ENCODE results near the gene TIGAR.

The TIGAR gene

DNA sequence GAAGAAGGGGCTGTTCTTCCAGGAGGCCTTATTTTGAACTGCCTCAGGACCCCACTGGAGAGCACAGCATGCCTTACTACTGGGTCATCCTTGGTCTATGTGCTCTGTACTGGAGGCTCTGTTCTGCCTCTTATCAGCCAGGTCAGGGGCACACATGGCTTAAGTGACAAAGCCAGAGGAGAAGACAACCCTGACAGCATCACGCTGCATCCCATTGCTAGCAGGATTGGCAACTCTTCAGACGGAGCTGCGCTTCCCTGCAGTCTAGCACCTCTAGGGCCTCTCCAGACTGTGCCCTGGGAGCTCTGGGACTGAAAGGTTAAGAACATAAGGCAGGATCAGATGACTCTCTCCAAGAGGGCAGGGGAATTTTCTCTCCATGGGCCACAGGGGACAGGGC, 17.3 kb upstream of the TIGAR start:
- DNase-seq (ENCODE audit: low read depth, low spot score), result no peak

DNA sequence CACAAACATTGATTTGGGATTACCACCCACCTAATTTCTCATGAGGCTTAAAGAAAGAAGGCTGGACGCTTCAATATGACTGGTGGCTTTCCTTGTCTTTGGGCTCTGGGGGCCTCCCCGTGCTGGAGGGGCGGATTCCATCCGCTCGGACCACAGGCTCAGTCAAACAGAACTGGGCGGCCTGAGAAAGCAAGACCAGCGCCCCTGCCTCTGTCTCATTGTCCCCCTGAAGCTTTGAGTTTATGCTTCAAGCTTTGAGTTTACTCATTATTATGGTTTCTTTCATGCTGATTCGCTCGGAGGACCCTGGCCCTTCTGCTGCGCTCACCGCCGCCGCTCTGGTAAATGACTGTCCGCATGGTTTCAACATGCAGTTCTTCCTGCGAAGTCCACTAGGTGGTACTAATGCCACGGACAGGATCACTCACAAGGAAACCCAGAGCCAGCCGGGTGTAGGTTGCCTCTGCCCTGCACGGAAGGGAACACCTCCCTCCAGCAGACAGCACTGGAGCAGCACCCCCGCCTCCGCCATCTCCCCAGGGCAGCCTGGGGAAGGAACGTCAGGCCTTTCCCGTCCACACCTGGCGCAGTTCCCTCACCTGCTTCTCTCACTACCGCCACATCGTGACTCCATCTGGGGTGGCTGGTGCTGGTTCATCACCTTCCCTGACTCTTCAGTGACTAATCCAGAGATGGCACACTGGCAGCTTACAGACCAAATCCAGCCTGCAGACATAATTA, 13.2 kb upstream of the TIGAR start:
- DNase-seq (ENCODE audit: low read depth, low spot score), result peak; percentile 89

DNA sequence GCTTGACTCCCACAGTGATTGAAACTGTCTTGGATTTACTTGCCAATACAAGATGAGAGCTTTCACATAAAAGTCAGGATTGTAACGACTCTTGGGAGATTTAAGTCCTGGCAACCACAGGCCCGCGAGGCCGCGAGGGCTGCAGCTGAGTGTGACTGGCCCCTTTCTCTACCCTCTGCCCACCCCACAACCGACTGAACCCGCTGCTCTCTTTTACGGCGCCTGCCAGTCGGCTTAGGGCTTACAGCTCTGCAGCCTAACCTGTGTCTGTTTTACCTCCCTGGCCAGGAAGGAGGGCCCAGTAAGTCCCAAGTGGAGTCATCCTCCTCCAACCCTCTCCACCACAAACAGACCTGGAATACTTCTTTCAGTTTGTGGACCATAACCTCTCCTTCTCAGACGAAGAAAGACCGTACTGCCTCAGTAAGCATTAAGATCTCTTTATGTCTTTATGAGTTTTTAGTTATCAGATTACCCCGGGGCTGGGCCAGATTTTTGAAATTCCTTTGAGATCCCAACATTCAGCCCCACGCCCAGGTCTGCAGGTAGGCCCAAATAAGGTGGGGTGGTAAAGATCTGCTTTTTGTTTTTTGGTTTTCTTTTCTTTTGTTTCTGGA, 12.6 kb upstream of the TIGAR start:
- DNase-seq (ENCODE audit: low read depth, low spot score), result no peak

DNA sequence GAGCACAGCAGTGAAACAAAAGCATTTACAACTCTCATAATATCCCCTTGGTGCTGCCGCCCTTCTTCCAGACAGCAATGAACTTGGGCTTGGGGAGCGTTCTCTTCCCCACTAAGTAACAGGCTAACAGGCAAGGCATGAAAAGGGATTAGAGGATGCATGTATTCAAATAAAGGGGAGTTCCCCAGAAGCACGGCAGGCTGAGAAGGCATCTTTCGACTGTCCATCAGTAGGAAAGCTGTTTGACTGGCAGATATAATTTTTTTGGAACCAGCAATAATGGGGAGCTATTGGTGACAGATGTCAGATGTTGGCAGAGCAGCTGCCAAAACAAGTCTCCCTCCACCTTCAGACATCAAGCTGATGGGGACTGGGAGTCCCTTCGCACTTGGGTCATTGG, 9.2 kb upstream of the TIGAR start:
- no peak for DNase-seq (ENCODE audit: low read depth, low spot score)

DNA sequence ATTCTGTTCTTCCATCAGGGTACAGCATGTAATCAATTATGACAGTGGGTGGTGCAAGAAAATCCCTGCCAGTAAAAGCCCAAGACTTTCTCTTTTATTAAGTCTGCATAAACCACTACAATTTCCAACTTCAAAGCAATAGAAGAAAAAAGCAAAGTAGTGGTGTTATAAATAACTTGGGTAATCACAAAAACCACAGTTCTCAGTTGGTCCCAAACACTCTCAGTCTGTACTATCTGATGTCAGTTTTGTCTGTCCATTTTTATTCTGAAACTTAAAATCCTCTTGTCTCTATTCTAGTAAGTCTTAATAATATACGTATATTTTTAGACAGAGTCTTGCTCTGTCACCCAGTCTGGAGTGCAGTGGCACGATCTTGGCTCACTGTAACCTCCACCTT, 8.8 kb upstream of the TIGAR start:
- DNase-seq (ENCODE audit: low read depth, low spot score), result no peak

DNA sequence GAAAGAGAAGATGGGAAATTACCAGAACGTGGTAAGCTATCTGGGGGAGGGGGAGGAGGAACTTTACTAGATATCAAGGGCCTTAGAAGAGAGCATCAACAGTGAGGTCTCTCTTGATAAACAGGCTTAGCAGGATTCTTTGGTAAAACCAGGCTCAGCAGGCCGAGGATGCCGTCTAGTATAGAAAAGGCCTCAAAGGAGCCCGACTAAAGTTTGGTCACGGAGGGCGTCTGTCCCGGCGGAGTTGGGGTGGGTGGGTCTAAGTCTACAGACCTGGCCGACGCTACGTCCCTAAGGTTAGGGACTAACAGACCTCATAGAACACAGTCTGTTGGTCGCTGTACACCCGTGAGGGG, 538 bp upstream of the TIGAR start:
- no peak for DNase-seq (ENCODE audit: low read depth, low spot score)

DNA sequence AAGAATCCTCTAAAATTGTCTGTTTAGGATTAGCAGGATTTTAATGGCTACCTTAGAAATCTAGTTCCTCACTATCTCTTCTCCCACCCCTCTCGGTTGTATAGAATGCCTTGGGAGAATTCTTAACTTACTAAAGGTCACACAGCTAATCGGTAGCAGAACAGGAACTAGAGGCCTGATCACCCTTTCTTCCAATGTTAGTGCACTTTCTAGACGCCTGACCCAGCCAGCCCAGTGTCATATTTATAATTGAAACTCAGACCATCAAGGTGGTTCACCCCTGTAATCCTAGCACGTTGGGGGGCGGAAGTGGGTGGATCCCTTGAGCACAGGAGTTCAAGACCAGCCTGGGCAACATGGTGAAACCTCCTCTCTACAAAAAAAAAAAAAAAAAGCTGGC, 1.7 kb downstream of the TIGAR start:
- no peak for DNase-seq (ENCODE audit: low read depth, low spot score)

DNA sequence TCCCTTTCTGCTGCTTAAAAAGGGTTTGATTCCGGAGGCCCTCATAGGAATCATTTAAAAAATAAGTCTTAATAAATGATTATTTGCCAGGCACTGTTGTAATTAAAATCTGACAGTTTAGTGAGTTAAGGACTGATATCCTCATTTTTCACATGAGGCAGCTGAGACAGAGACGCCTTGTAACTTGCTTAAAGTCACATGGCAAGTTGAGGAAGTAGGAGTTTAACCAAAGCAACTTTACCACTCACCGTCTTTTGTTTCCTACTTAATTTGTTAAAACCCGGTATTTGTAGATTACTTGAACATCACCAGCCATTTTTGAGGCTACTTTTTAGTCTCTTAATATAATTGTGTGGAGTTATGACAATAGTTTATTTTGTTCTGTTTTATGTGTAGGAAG, 2.4 kb downstream of the TIGAR start:
- no peak for DNase-seq (ENCODE audit: low read depth, low spot score)

DNA sequence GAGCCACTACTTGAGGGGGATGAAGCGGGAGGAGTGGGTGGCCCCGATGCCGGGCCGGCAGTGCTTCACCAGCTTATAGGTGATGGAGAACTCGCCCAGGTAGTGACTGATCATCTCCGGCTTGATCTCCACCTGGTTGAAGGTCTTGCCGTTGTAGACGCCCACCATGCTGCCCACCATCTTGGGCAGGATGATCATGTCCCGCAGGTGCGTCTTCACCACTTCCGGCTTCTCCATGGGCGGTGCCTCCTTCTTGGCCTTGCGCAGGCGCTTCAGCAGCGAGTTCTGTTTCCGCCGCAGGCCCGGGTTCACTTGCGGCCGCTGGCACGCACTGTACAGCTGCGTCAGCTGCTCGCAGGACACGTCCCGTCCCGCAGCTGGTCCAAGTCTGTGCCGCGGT, 3.4 kb downstream of the TIGAR start:
- no peak for DNase-seq (ENCODE audit: low read depth, low spot score)

DNA sequence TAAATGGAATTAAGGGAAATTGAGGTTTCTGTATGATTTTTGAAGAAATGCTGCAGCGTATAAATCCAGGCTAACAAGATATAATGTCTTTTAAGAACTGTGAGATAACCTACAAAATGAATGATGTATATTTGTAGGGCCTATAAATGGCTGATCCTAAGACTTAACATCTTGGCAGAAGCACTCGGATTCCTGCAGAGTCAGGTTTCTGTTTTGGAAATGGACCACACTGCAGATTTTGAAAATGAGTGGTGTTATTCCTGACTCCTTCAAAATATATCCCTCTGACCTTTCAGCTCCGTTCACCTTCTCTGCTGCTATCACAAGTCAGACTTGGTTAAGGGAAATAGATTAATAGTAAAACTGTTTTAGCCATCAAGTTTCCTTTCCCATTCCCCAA, 5.0 kb downstream of the TIGAR start:
- DNase-seq (ENCODE audit: low read depth, low spot score), result no peak

DNA sequence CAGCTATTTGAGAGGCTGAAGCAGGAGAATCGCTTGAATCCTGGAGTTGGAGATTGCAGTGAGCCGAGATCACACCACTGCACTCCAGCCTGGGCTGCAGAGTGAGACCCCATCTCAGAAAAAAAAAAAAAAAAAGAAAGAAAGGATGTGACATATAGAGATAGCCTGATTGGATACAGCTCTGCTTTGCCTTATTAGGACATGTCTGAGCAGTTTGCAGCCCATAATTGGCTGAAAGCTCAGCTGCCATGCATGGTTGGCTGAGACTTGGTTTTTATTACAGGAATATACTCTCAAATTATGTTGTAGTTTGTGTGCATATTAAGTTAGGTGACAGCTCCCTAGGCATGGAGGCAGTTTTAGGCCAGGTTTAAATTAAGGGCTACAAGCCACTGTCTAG, 6.3 kb downstream of the TIGAR start:
- no peak for DNase-seq (ENCODE audit: low read depth, low spot score)

DNA sequence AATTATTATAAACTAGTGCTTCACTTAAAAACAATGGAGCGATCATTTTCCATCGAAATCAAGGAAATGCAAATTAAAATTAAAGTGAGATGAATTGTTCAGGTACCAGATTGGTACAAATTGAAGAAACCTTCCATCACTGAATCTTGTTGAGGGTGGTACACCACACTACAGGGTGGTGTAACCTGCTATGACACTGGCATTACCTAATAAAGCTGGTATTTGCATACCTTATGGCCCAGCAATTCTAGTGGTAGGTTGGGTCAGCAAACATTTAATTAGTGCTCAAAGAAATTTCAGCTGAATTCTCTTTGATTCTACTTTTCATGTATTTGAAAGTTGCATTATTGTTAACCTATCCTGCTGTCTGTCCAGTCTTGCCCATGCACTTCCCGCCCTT, 9.2 kb downstream of the TIGAR start:
- DNase-seq (ENCODE audit: low read depth, low spot score), result peak; percentile 23

DNA sequence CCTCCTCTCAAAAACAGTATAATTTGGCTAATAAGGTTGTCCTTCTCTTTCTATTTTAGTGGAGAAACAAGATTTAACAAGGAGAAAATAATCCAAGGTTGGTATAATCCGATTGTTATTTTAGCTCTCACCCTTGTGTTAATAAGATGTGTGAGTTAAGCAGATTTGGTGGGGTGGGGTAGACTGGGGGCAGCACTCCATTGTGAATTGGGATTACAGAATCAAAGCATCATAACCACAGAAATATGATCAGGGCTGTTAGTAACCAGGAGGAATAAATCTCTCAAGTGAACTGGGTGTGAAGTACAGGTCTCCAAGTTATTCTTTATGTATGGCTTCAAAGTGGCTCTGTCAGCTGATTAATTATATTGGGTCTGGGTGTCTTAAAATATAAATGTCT, 10.2 kb downstream of the TIGAR start:
- no peak for DNase-seq (ENCODE audit: low read depth, low spot score)

DNA sequence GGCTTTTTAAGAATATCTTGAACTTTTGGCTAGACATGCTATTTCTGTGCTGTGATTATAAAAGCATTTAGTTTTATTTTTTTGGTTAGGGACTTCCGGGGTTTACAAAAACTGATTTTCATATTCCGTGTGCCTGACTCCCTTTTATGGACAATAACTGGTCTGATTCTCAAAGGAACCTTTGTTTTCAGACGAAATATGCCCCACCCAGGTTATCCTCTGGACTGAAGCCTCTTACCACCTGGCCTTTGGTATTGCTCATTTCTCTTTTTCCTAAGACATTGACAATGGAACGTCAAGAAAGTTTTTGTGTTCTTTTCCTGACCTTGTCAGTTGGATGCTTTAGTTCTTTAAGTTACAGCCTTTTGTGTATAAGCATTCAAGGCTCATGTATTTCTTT, 10.8 kb downstream of the TIGAR start:
- DNase-seq (ENCODE audit: low read depth, low spot score), result no peak

DNA sequence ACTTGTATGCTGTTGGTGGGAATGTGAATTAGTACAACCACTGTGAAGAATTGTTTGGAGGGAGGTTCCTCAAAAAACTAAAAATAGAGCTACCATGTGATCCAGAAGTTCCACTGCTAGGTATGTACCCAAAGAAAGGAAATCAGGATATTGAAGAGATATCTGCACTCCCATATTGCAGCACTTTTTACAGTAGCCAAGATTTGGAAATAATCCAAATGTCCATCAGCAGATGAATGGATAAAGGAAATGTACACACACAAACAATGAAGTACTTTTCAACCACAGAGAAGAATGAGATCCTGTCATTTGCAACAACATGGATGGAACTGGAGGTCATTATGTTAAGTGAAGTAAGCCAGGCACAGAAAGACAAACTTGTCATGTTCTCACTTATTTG, 25.9 kb downstream of the TIGAR start:
- no peak for DNase-seq (ENCODE audit: low read depth, low spot score)

DNA sequence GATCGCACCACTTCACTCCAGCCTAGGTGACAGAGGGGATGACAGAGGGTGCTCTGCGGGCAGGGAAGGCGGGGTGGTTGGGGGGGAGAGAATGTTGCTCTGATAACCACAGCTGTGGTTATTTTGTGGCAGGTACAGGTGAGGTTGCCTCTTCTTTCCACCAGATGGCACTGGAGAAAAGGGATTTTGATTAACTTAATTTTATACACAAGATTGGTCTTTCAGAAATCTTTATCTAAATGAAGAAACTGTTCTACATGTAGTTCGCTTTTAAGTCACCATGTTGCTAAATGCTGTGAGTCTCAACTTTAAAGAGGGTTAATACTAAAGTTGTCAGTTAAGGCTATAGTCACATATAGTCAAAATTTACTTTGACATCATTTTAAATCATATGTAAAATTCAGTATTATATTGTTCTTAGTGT, 32.8 kb downstream of the TIGAR start:
- DNase-seq (ENCODE audit: low read depth, low spot score), result peak; percentile 18

DNA sequence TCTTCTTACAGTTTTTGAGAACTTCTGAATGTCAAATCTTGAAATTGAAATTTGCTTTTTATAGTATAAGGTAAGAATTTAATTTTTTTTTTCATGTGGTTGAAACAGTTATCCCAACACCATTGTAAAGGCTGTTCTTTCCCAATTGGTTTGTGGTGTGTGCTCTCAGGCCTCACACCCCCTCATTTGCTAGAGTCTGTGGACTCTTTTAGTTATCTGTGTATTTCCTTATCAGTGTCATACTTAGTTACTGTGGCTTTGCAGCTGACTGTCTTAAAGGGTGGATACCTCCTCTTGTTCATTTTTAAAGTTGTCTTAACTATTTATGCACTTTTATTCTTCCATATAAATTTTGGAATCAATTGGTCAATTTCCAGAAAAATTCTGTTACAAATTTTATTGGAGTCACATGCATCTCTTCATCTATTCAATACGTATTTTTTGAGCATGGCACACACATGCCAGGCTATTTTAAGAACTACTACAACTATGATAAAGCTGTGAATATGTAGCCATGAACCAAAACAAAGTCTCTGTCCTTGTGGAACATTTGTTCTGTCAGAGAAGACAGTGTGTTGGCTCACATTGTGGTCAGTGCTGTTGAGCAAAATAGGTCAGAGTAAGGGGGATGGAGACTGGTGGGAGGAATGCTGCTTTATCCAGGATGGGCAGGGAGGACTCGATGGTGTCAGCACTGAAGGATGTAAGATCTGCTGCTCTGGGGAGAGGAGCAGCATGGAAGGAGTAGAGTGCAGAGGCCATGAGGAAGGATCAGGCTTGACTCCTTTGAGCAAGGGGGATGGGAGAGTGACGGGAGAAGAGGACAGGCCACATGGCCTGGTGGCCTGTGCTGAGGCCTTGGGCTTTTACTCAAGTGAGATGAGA, 34.4 kb downstream of the TIGAR start:
- DNase-seq (ENCODE audit: low read depth, low spot score), result no peak

DNA sequence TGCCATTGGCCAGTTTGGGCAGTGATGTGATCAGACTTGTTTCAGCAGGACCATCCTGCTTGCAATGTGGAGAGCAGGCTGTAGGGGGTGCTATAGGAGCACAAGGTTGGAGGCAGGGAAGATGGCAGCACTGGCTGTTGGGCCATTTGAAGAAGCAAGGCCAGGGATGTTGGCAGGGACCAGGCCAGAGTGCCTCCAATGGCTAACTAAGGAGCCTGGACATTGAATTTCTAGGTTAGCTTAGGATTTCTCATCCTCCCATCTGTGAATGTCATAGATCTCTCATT, 35.0 kb downstream of the TIGAR start:
- peak; percentile 20 for DNase-seq (ENCODE audit: low read depth, low spot score)

DNA sequence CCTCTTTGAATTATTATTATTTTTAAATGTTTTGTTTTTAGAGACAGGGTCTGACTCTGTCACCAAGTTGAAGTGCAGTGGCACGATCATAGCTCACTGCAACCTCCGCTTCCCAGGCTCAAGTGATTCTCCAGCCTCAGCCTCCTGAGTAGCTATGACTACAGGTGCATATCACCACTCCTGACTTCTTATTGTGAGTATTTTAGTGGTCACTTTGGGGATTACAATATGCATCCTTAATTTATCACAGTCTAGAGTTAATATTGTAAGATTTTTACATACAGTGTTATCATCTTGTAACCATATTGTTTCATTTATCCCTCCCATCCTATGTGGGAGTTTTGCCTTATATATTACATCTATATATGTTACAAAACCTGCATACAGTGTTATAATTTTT, 45.1 kb downstream of the TIGAR start:
- no peak for DNase-seq (ENCODE audit: low read depth, low spot score)

DNA sequence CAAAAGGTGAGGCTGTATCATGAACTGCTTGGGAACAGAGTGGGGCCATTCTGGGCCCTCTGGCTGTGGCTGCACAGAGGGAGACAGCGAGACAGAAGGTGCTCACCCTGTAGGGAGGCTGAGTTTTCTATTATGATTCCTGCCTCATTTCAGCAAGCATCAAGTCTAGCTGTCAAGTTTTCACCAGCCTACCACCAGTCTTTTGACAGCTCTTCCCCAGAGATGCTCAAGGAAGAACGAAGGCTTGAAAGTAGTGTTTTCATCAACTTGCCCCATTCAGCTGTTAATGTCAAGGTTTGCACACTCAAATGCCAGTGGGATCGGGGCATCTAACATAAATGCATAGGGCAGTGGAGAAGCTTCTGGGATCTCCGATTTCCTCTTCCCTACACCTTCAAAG, 48.5 kb downstream of the TIGAR start:
- no peak for DNase-seq (ENCODE audit: low read depth, low spot score)

DNA sequence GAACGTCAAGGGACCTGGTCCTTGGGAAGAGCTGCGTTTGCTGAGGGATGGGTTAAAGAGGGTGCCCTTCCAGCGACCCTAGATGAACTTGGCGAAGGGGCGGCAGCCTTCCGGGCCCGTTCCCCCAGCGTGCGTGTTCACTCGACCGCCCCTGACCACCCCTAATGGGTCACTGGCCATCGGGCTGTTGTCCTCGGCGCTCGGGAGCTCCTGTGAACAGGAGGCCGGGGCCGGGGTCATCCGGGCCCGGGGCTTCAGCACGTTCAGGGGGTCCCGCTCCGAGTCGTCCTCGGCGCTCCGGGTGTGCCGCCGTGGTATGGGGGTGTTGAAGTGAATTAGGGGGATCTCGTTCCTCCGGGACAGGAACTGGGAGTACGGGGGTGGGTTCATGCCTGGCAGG, 49.3 kb downstream of the TIGAR start:
- no peak for DNase-seq (ENCODE audit: low read depth, low spot score)

DNA sequence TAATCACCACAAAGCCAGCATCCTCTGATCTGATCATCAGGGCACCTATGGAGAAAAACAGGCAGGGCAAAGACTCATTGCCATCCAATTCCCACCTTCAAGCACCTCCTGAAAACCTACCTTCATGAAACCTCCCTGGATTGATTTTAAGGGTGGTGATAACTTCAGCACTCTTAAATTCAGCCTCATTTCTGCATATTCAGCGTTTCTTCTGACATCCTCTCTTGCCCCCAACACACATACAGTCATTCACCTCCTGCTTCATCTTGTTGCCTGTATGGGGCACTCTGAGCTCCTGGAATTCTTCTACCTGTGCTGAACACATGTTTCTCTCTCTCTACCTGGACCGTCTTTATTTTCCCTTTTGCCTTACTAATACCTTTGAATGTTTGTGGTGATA, 51.6 kb downstream of the TIGAR start:
- DNase-seq (ENCODE audit: low read depth, low spot score), result no peak

DNA sequence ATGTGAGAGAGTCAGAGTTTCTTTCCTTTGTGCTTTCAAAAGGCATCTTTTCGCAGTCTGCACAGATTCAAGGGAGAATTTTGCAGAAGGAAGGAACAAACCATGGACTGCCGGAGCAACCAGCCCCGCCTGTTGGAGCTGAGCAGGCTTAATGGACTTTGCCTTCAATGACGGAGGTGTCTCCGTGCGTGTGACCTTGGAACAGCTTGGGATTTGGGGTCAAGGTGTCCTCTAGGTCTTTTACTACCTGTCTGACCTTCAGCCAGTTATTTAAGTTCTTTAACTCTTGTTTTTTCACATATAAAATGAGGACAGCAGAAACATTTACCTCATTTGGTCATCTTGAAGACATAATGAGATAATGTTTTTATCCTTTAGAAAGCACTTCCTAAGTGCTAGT, 54.4 kb downstream of the TIGAR start:
- DNase-seq (ENCODE audit: low read depth, low spot score), result no peak

Measured in astrocyte of the hippocampus (primary cell).